AG04450 (cell line): ENCODE data around the gene KCNH6. TPM values are rescaled to one million over a fixed set of nuclear protein-coding genes. Genes with fewer than 3 reads are reported as not detected.

Experiments
- CTCF ChIA-PET: fragments of 300-600, 350-600 bp; formaldehyde crosslinking; extraction: SDS; loops from one replicate; lab custom pipeline; 2022; ENCODE audit warnings: antibody characterized with exemption, inconsistent platforms; lab: Charles Lee
- POLR2A ChIA-PET: fragments of 350-600 bp; formaldehyde crosslinking; extraction: SDS; loops from one replicate; lab custom pipeline; 2021; ENCODE audit warnings: antibody characterized with exemption, inconsistent platforms; lab: Yijun Ruan, JAX
- DNase-seq: peaks from one replicate; pipeline ENCODE4 v3.0.0-alpha.2; 2011; ENCODE audit warnings: low read depth, low spot score
- H3K27ac ChIP-seq: one replicate; pipeline ENCODE4 v1.5.1; 2012; ENCODE audit warnings: low read depth, low read length, control low read depth
- H3K27me3 ChIP-seq: one replicate; pipeline ENCODE4 v1.6.0; 2012; ENCODE audit warnings: low read length; ENCODE audit not compliant: control insufficient read depth, insufficient read depth
- H3K4me3 ChIP-seq: 2 replicates; pipeline ENCODE4 v1.5.1; 2011; ENCODE audit warnings: mild to moderate bottlenecking, low read depth, low read length, control low read depth
- H3K9me3 ChIP-seq: 2 replicates; pipeline ENCODE4 v1.5.1; 2012; ENCODE audit warnings: low read length; ENCODE audit not compliant: control insufficient read depth, insufficient read depth
- CTCF ChIP-seq: IDR thresholded peaks from 2 replicates; pipeline ENCODE4 v1.5.1; 2011; ENCODE audit warnings: low read depth, low read length, control low read depth, inconsistent platforms
- polyA plus RNA-seq: library from polyadenylated mRNA; depleted of rRNA; stranded (reverse); fragments of >200 nt; gene quantifications from 2 replicates; pipeline ENCODE4 v1.2.3, GENCODE V29; 2011

Gene KCNH6
- polyA plus RNA-seq, 1 experiment: 0.04 TPM

GRCh38 chr17:63550817-63551639 is 27.9 kb downstream of the KCNH6 start:
- DNase-seq: no peak
- peak overlapping the region; percentile 89 for H3K27ac ChIP-seq
- POLR2A ChIA-PET: interaction anchor here (0.6 to 0.8 kb wide), 2 partner anchors 21 to 36 kb away, joined by 3 read pairs; no protein-coding TSS in a partner anchor
- H3K4me3 ChIP-seq: peak overlapping the region; percentile 96
- no peak for TF ChIP-seq CTCF
- peaks cover 4% of the 10 kb centered on the region; the same call in 1 of the 2 replicates for H3K9me3 ChIP-seq
- H3K27me3 ChIP-seq: no peaks in the 10 kb centered on the region
- CTCF ChIA-PET: interaction anchor here (0.6 to 2.3 kb wide), 4 partner anchors 61 to 125 kb away, joined by 4 to 7 read pairs (median 7); no protein-coding TSS in a partner anchor

GRCh38 chr17:63552211-63552610 is 29.1 kb downstream of the KCNH6 start:
- H3K4me3 ChIP-seq: peak overlapping the region; percentile 96
- no peaks in the 10 kb centered on the region for H3K27me3 ChIP-seq
- ChIA-PET CTCF (interaction anchor here (0.7 to 2.3 kb wide), 5 partner anchors 13 to 859 kb away, joined by 3 to 7 read pairs (median 3); no protein-coding TSS in a partner anchor), POLR2A (interaction anchor here (0.5 to 1.2 kb wide), 4 partner anchors 54 to 1077 kb away, joined by 4 to 11 read pairs (median 6); partner anchors contain the start of gene MAP3K3)
- no peak overlapping the region for H3K27ac ChIP-seq
- no peak for TF ChIP-seq CTCF
- peaks cover 4% of the 10 kb centered on the region; the same call in 1 of the 2 replicates for H3K9me3 ChIP-seq
- peak; percentile 13 for DNase-seq

DNA sequence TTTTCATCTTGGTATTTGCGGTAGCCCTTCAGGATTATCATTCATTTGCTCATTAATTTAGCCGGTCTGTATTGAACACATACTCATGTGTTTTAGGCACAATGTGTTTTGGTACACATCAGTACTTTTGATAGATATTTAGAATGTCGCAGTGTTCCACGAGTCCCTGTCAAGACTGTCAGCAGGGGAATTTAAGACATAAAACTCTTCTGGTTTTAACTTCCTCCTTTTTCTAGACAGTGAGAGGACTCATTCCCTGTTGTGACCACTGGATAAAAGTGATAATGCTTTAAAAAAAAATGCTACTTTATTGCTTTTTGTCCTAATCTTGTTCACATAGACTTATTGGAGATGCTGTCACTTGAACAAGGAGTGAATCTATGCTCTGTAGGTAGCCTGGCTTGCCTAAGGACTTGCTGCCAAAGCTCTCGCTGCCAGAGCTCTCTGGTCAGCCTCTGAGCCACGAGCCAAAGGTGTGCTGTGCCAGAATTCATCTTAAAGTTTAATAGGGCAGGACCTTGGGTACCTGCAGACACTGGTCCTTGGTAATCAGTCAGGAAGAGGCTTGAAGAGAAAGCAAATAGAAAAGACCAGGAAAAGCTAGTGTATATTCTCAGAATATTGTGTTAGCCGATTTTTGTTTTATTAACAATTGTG is 32.5 kb downstream of the KCNH6 start:
- no peaks in the 10 kb centered on the region for H3K27me3 ChIP-seq
- POLR2A ChIA-PET: no interaction called here
- no peak overlapping the region for H3K27ac ChIP-seq
- peaks cover 1% of the 10 kb centered on the region; the same call in 1 of the 2 replicates for H3K9me3 ChIP-seq
- H3K4me3 ChIP-seq: no peak overlapping the region
- CTCF ChIA-PET: interaction anchor here (0.6 to 1.6 kb wide), 4 partner anchors 18 to 1825 kb away, joined by 3 to 6 read pairs (median 4); no protein-coding TSS in a partner anchor
- no peak for TF ChIP-seq CTCF
- no peak for DNase-seq

GRCh38 chr17:63557416-63557815 is 34.3 kb downstream of the KCNH6 start:
- Histone ChIP-seq H3K27ac (no peak overlapping the region), H3K27me3 (no peaks in the 10 kb centered on the region), H3K9me3 (no peaks in the 10 kb centered on the region), H3K4me3 (no peak overlapping the region)
- CTCF ChIA-PET: interaction anchor here (1.5 kb wide), 1 partner anchor 54 kb away, joined by 4 read pairs; no protein-coding TSS in a partner anchor
- TF ChIP-seq CTCF: no peak
- POLR2A ChIA-PET: no interaction called here
- DNase-seq: no peak
